ENCODE results near the gene KCNQ2. TPM values are rescaled to one million over a fixed set of nuclear protein-coding genes. Genes with fewer than 3 reads are reported as not detected.

The KCNQ2 gene
- total and polyA plus RNA-seq, 2 experiments from 2014 or later: 68.5 to 92.4 TPM

GRCh38 chr20:63462244-63462643, 10.2 kb downstream of the KCNQ2 start:
- Histone ChIP-seq H3K9me2 (ENCODE audit: insufficient read depth) (no peaks in the 10 kb centered on the region), H4K20me1 (replicated peaks; ENCODE audit: insufficient read depth) (peaks cover 10% of the 10 kb centered on the region), H3K4me3 (no peak overlapping the region), H3K27ac (ENCODE audit: low read depth) (no peak overlapping the region), H3K27me3 (ENCODE audit: insufficient read depth) (no peaks in the 10 kb centered on the region), H3K4me2 (no peak overlapping the region), H2AFZ (no peak overlapping the region), H3F3A (replicated peaks; ENCODE audit: low read depth) (no peaks in the 10 kb centered on the region), H3K36me3 (ENCODE audit: insufficient read depth) (no peaks in the 10 kb centered on the region), H3K79me2 (replicated peaks; ENCODE audit: insufficient read depth) (peaks cover 87% of the 10 kb centered on the region), H3K4me1 (ENCODE audit: insufficient read depth) (no peaks in the 10 kb centered on the region; the same call in 1 of the 2 replicates)
- Mint-ChIP-seq H3K9me3 (no peaks in the 10 kb centered on the region; the same call in 2 of the 3 replicates), H3K27me3 (ENCODE audit: insufficient read depth, low read depth, poor library complexity) (peaks cover 17% of the 10 kb centered on the region), H3K4me1 (peaks cover 36% of the 10 kb centered on the region), H3K27ac (no peak overlapping the region), H3K4me3 (no peak overlapping the region), H3K36me3 (ENCODE audit: low read depth) (no peaks in the 10 kb centered on the region; the same call in 2 of the 3 replicates)
- no peak for TF ChIP-seq EZH2 (IDR thresholded peaks at IDR 0.05; ENCODE audit: low read depth, unreplicated experiment)
- TF ChIP-seq JUNB (IDR thresholded peaks at IDR 0.05; ENCODE audit: unreplicated experiment): no peak
- TF ChIP-seq ZNF331 (CRISPR knock-in tag; IDR thresholded peaks at IDR 0.05; ENCODE audit: low read depth): no peak
- no peak for TF ChIP-seq STAT1 (IDR thresholded peaks at IDR 0.05; ENCODE audit: unreplicated experiment)
- TF ChIP-seq CTCF (conservative IDR thresholded peaks at IDR 0.05; ENCODE audit: low read depth in 2 of 2): no peak
- no peak for TF ChIP-seq REST (IDR thresholded peaks at IDR 0.05; ENCODE audit: unreplicated experiment)
- TF ChIP-seq POLR2AphosphoS5 (IDR thresholded peaks at IDR 0.05; ENCODE audit: low read depth): no peak
- TF ChIP-seq ETS1 (IDR thresholded peaks at IDR 0.05): no peak
- TF ChIP-seq ZNF114 (CRISPR knock-in tag; IDR thresholded peaks at IDR 0.05): no peak
- TF ChIP-seq NANOG (IDR thresholded peaks at IDR 0.05; ENCODE audit: borderline replicate concordance): no peak
- no peak for TF ChIP-seq CREB1 (CRISPR knock-in tag; IDR thresholded peaks at IDR 0.05; ENCODE audit: low read depth)
- no peak for TF ChIP-seq EZH2phosphoT487 (IDR thresholded peaks at IDR 0.05; ENCODE audit: unreplicated experiment)
- no peak for TF ChIP-seq ZNF462 (CRISPR knock-in tag; IDR thresholded peaks at IDR 0.05)
- ATAC-seq (no peak), DNase-seq (ENCODE audit: low spot score) (no peak)

All from GM23338 (cell line).